ENCODE results near the gene VNN1.
A peak's percentile ranks its signal among the peaks of the same experiment; 100 is the strongest.

VNN1 gene

GRCh38 chr6:132725947-132726607, 12.2 kb upstream of the VNN1 start:
- H3K4me3 ChIP-seq (ENCODE audit: low read length), result no peak overlapping the region
- TF ChIP-seq, protein P1, sequence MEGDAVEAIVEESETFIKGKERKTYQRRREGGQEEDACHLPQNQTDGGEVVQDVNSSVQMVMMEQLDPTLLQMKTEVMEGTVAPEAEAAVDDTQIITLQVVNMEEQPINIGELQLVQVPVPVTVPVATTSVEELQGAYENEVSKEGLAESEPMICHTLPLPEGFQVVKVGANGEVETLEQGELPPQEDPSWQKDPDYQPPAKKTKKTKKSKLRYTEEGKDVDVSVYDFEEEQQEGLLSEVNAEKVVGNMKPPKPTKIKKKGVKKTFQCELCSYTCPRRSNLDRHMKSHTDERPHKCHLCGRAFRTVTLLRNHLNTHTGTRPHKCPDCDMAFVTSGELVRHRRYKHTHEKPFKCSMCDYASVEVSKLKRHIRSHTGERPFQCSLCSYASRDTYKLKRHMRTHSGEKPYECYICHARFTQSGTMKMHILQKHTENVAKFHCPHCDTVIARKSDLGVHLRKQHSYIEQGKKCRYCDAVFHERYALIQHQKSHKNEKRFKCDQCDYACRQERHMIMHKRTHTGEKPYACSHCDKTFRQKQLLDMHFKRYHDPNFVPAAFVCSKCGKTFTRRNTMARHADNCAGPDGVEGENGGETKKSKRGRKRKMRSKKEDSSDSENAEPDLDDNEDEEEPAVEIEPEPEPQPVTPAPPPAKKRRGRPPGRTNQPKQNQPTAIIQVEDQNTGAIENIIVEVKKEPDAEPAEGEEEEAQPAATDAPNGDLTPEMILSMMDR (conservative IDR thresholded peaks at IDR 0.05; ENCODE audit: low read length), result no peak
- no peak for DNase-seq (ENCODE audit: low read depth)

GRCh38 chr6:132725471-132725870, 11.6 kb upstream of the VNN1 start:
- no peak for DNase-seq (ENCODE audit: low read depth)
- no peak overlapping the region for H3K4me3 ChIP-seq (ENCODE audit: low read length)
- TF ChIP-seq, protein P1 (conservative IDR thresholded peaks at IDR 0.05; ENCODE audit: low read length), result no peak

GRCh38 chr6:132719736-132720448, 6.0 kb upstream of the VNN1 start:
- no peak for DNase-seq (ENCODE audit: low read depth)
- TF ChIP-seq, protein P1 (conservative IDR thresholded peaks at IDR 0.05; ENCODE audit: low read length), result no peak

GRCh38 chr6:132715881-132716637, 2.2 kb upstream of the VNN1 start:
- no peak overlapping the region for H3K4me3 ChIP-seq (ENCODE audit: low read length)
- DNase-seq (ENCODE audit: low read depth), result no peak
- TF ChIP-seq, protein P1 (conservative IDR thresholded peaks at IDR 0.05; ENCODE audit: low read length), result no peak

More at GRCh38 chr6:132719736-132720448, 6.0 kb upstream of the VNN1 start:
- no peak overlapping the region for H3K4me3 ChIP-seq (ENCODE audit: low read length)

DNA sequence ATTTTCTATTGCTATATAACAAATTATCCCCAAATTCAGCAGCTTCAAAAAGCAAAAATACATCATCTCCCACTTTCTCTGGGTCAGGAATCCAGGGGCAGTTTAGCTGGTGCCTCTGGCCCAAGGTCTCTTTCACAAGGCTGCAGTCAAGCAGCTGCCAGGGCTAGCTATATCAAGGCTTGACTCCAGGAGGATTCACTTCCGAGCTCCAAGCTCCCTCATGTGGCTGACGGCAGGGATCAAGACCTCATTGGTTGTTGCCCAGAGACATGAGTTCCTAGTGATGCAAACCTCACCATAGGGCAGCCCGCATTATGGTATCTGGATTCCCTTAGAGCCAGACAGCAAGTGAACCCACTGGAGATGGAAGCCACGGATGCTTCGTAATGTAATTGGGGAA, 1.3 kb upstream of the VNN1 start:
- peak; percentile 48 for DNase-seq (ENCODE audit: low read depth)
- no peak overlapping the region for H3K4me3 ChIP-seq (ENCODE audit: low read length)
- TF ChIP-seq, protein P1 (conservative IDR thresholded peaks at IDR 0.05; ENCODE audit: low read length), result peak; percentile 38

GRCh38 chr6:132714160-132714559, 305 bp upstream of the VNN1 start:
- TF ChIP-seq, protein P1 (conservative IDR thresholded peaks at IDR 0.05; ENCODE audit: low read length), result no peak
- no peak overlapping the region for H3K4me3 ChIP-seq (ENCODE audit: low read length)
- DNase-seq (ENCODE audit: low read depth), result no peak

All from AG10803 (cell line).